GM12878 (cell line): ENCODE data around the gene LITAF. TPM values are rescaled to one million over a fixed set of nuclear protein-coding genes. Genes with fewer than 3 reads are reported as not detected.
A peak's percentile ranks its signal among the peaks of the same experiment; 100 is the strongest.

Experiments
- ATAC-seq: fragments of 200-7000 bp; cut with Tn5 transposase; 3 replicates; pipeline ENCODE4 v1.9.1; 2020; ENCODE audit warnings: mild to moderate bottlenecking, moderate library complexity
- BruUV-seq: library from RNA; stranded (reverse); fragments of 400-500 nt; replicated peaks from 2 replicates; lab custom pipeline; 2021; lab: Mats Ljungman, UMichigan
- CTCF ChIA-PET: fragments of 300-600 bp; sonication (Branson Sonifier 250); formaldehyde crosslinking; extraction: SDS; loops from one replicate; lab custom pipeline; 2021; ENCODE audit warnings: inconsistent platforms; lab: Yijun Ruan, JAX
- POLR2A ChIA-PET: fragments of 350-600 bp; formaldehyde crosslinking; extraction: SDS; loops from one replicate; lab custom pipeline; 2021; ENCODE audit warnings: inconsistent platforms; lab: Charles Lee
- RAD21 ChIA-PET: fragments of 300-600 bp; sonication (Branson Sonifier 250); formaldehyde crosslinking; loops from one replicate; lab custom pipeline; 2023; ENCODE audit warnings: antibody characterized with exemption; ENCODE audit not compliant: unreplicated experiment; lab: Charles Lee
- SMC1A ChIA-PET: fragments of 300-600 bp; sonication (Branson Sonifier 250); formaldehyde crosslinking; loops from one replicate; lab custom pipeline; 2023; ENCODE audit not compliant: unreplicated experiment, uncharacterized antibody; lab: Charles Lee
- DNase-seq: peaks from one replicate; pipeline ENCODE4 v3.0.0-alpha.2; 2011; ENCODE audit warnings: low read depth, low spot score
- FAIRE-seq: peaks from 3 replicates; lab custom pipeline; 2011; peaks lifted over from hg19 to GRCh38; lab: Jason Lieb, UNC
- H2AFZ ChIP-seq: 2 replicates; pipeline ENCODE4 v1.6.0; 2011; ENCODE audit warnings: low read depth, low read length, control low read depth; ENCODE audit not compliant: control insufficient read depth
- H3K27ac ChIP-seq: 2 replicates; pipeline ENCODE4 v1.5.1; 2011; ENCODE audit warnings: control low read depth; ENCODE audit not compliant: control insufficient read depth, insufficient read depth
- H3K27me3 ChIP-seq, 2 experiments: replicated peaks in 1 of 2; 2 replicates each; pipeline versions ENCODE4 v1.6.0 to v1.6.1; 2011; ENCODE audit warnings: low read length in 1 of 2; ENCODE audit not compliant: control insufficient read depth in 2 of 2, insufficient read depth in 2 of 2
- H3K36me3 ChIP-seq, 2 experiments: 2 replicates each; pipeline ENCODE4 v1.5.1; 2011; ENCODE audit warnings: low read length in 1 of 2; ENCODE audit not compliant: control insufficient read depth in 2 of 2, insufficient read depth in 2 of 2
- H3K4me1 ChIP-seq: 2 replicates; pipeline ENCODE4 v1.6.1; 2011; ENCODE audit warnings: mild to moderate bottlenecking, low read length, moderate library complexity, mixed read lengths; ENCODE audit not compliant: control insufficient read depth, insufficient read depth
- H3K4me2 ChIP-seq: 2 replicates; pipeline ENCODE4 v1.6.0; 2011; ENCODE audit warnings: control low read depth; ENCODE audit not compliant: control insufficient read depth, insufficient read depth
- H3K4me3 ChIP-seq: fragments of 200-600 bp; sonication (generic); 2 replicates; pipeline ENCODE4 v1.5.1; 2016
- H3K79me2 ChIP-seq: 2 replicates; pipeline ENCODE4 v1.6.0; 2011; ENCODE audit warnings: low read length; ENCODE audit not compliant: control insufficient read depth, insufficient read depth
- H3K9ac ChIP-seq: 2 replicates; pipeline ENCODE4 v1.8.0; 2011; ENCODE audit warnings: low read length, control low read depth, mixed read lengths; ENCODE audit not compliant: control insufficient read depth, insufficient read depth
- H3K9me3 ChIP-seq: replicated peaks from 3 replicates; pipeline ENCODE4 v1.5.1; 2011; ENCODE audit warnings: mild to moderate bottlenecking, low read length; ENCODE audit not compliant: control insufficient read depth, insufficient read depth
- H4K20me1 ChIP-seq: 2 replicates; pipeline ENCODE4 v1.6.0; 2011; ENCODE audit not compliant: control insufficient read depth, insufficient read depth
- BCLAF1 ChIP-seq: fragments of 450-650 bp; IDR thresholded peaks from 2 replicates; pipeline ENCODE4 v1.6.1; 2017; ENCODE audit warnings: antibody characterized with exemption, mild to moderate bottlenecking, moderate library complexity
- EED ChIP-seq: sonication (generic); IDR thresholded peaks from 2 replicates; pipeline ENCODE4 v1.6.1; 2016; ENCODE audit warnings: antibody characterized with exemption, low read depth
- ETV6 ChIP-seq, 2 experiments: fragments of 450-650 bp in 1 of 2; IDR thresholded peaks in 1 of 2; conservative IDR thresholded peaks in 1 of 2; 2 replicates each; pipeline ENCODE4 v1.6.1; 2014; ENCODE audit warnings: antibody characterized with exemption in 1 of 2, borderline replicate concordance in 1 of 2, low read depth in 1 of 2, mild to moderate bottlenecking in 1 of 2, moderate library complexity in 1 of 2
- FOS ChIP-seq: IDR thresholded peaks from 3 replicates; pipeline ENCODE4 v1.6.1; 2011; ENCODE audit warnings: borderline replicate concordance; ENCODE audit not compliant: insufficient read length; ENCODE audit errors: extremely low read depth
- HDAC2 ChIP-seq: fragments of 200-600 bp; sonication (generic); IDR thresholded peaks from 2 replicates; pipeline ENCODE4 v1.6.1; 2017
- IRF3 ChIP-seq: fragments of 450-650 bp; IDR thresholded peaks from 2 replicates; pipeline ENCODE4 v1.6.1; 2014; ENCODE audit warnings: mild to moderate bottlenecking
- NFXL1 ChIP-seq: fragments of 450-650 bp; IDR thresholded peaks from 2 replicates; pipeline ENCODE4 v1.6.1; 2017; ENCODE audit warnings: antibody characterized with exemption, mild to moderate bottlenecking, borderline replicate concordance
- POU2F2 ChIP-seq: IDR thresholded peaks from 3 replicates; pipeline ENCODE4 v1.6.1; 2011; ENCODE audit warnings: low read depth, mild to moderate bottlenecking, low read length, borderline replicate concordance
- RB1 ChIP-seq: fragments of 450-650 bp; formaldehyde crosslinking; IDR thresholded peaks from 2 replicates; pipeline ENCODE4 v1.6.1; 2017; ENCODE audit warnings: mild to moderate bottlenecking, borderline replicate concordance
- SREBF2 ChIP-seq: IDR thresholded peaks from 2 replicates; pipeline ENCODE4 v1.6.1; 2012; ENCODE audit warnings: mild to moderate bottlenecking, low read length
- TCF7 ChIP-seq: IDR thresholded peaks from 2 replicates; pipeline ENCODE4 v1.6.1; 2014; ENCODE audit warnings: antibody characterized with exemption, borderline replicate concordance
- WGBS: methylation state at CpG from one replicate; pipeline ENCODE4 v1.1.6; 2016; ENCODE audit warnings: low lambda C conversion rate; ENCODE audit not compliant: insufficient replicate concordance, insufficient coverage; ENCODE audit errors: missing lambda C conversion rate; 5-methylcytosine and 5-hydroxymethylcytosine counted together
- in situ Hi-C: fragments of 300-500 bp; cut with MboI; formaldehyde crosslinking; loops from 9 replicates; pipeline ENCODE4 v1.14.3; 2018; ENCODE audit warnings: mixed read lengths
- intact Hi-C: fragments of 100-400 bp; cut with micrococcal nuclease; formaldehyde crosslinking; loops from one replicate; pipeline ENCODE4 v1.14.2; 2022; ENCODE audit not compliant: unreplicated experiment
- polyA plus RNA-seq, 11 experiments: library from polyadenylated mRNA; depleted of rRNA in 4 of 11; unstranded in 6 of 11; stranded (reverse) in 5 of 11; fragments of >200 nt; fragmentation: Nextera tagmentation in 4 of 11; fragmentation: Illumina TruSeq in 1 of 11; extraction: Ambion mirVana in 4 of 11; extraction: Trizol in 1 of 11; gene quantifications; 1 replicate in 1 of 11; 2 replicates in 10 of 11; pipeline versions ENCODE4 v1.2.1 to v1.2.3, GENCODE V29; 2011 to 2016; ENCODE audit warnings: inconsistent platforms in 2 of 11, missing spikeins in 2 of 11, low read depth in 1 of 11
- total RNA-seq, 4 experiments: library from RNA; depleted of rRNA in 3 of 4; stranded (reverse); fragments of >200 nt in 3 of 4; fragmentation: Illumina TruSeq in 1 of 4; extraction: Trizol in 1 of 4; gene quantifications; 2 replicates each; pipeline versions ENCODE4 v1.2.1 to v1.2.3, GENCODE V29; 2013 to 2021

Gene LITAF
- total and polyA plus RNA-seq, 10 of the 15 experiments (the other 5 are each of a cell fraction or from before 2014, with no cell fraction given), result 99.2 to 211 (median 147) TPM

GRCh38 chr16:11621539-11621919, 34.8 kb upstream of the LITAF start:
- SMC1A ChIA-PET, result interaction anchor here (0.7 to 1.5 kb wide), 5 partner anchors 9 to 90 kb away, joined by 3 to 5 read pairs (median 4); no protein-coding TSS in a partner anchor
- Histone ChIP-seq H3K27ac (no peak overlapping the region), H3K9me3 (no peaks in the 10 kb centered on the region), H4K20me1 (no peaks in the 10 kb centered on the region), H3K9ac (no peak overlapping the region; the same call in 1 of the 2 replicates), H3K4me3 (peak overlapping the region; percentile 55; the same call in 1 of the 2 replicates), H3K79me2 (no peaks in the 10 kb centered on the region), H3K4me1 (peaks cover 9% of the 10 kb centered on the region), H3K36me3 (no peaks in the 10 kb centered on the region), H2AFZ (peak overlapping the region; percentile 84), H3K27me3 (no peaks in the 10 kb centered on the region), H3K4me2 (peak overlapping the region; percentile 53)
- intact Hi-C loops, result no loop called here
- BruUV-seq, result no TSS peak
- POLR2A ChIA-PET, result interaction anchor here (0.5 to 1.8 kb wide), 3 partner anchors 37 to 276 kb away, joined by 3 to 5 read pairs (median 4); no protein-coding TSS in a partner anchor
- WGBS, result 22% methylated on average over 6 of the region's 6 CpGs
- TF ChIP-seq EED (0 out of 2 replicates have a peak, but pooled peaks have one; percentile 15), SREBF2 (no peak)
- RAD21 ChIA-PET, result interaction anchor here (1.1 kb wide), 1 partner anchor 90 kb away, joined by 3 read pairs; no protein-coding TSS in a partner anchor
- in situ Hi-C loops, result no loop called here
- DNase-seq (no peak), FAIRE-seq (no peak), ATAC-seq (no peak)
- CTCF ChIA-PET, result interaction anchor here (0.9 to 1.2 kb wide), 6 partner anchors 10 to 235 kb away, joined by 3 to 5 read pairs (median 3); no protein-coding TSS in a partner anchor

GRCh38 chr16:11620243-11621003, 33.7 kb upstream of the LITAF start:
- Histone ChIP-seq H3K4me2 (no peak overlapping the region), H3K79me2 (no peaks in the 10 kb centered on the region), H3K4me3 (no peak overlapping the region), H3K27ac (no peak overlapping the region), H3K9me3 (no peaks in the 10 kb centered on the region), H3K4me1 (peaks cover 9% of the 10 kb centered on the region), H3K9ac (no peak overlapping the region), H3K36me3 (no peaks in the 10 kb centered on the region), H2AFZ (no peak overlapping the region), H4K20me1 (no peaks in the 10 kb centered on the region), H3K27me3 (no peaks in the 10 kb centered on the region)
- ChIA-PET SMC1A (interaction anchor here (0.8 to 1.1 kb wide), 2 partner anchors 18 to 89 kb away, joined by 3 to 4 read pairs; no protein-coding TSS in a partner anchor), CTCF (interaction anchor here (1.1 kb wide), 1 partner anchor 20 kb away, joined by 3 read pairs; no protein-coding TSS in a partner anchor), RAD21 (no interaction called here), POLR2A (no interaction called here)
- intact Hi-C loops, result no loop called here
- ATAC-seq (no peak), FAIRE-seq (no peak), DNase-seq (no peak)
- in situ Hi-C loops, result no loop called here
- no TSS peak for BruUV-seq
- WGBS, result 82% methylated on average over 8 of the region's 8 CpGs
- no peak for TF ChIP-seq SREBF2
- no peak for TF ChIP-seq ETV6 (conservative IDR thresholded peaks at IDR 0.05 in 1 of 2, IDR thresholded peaks at IDR 0.05 in 1 of 2; ENCODE audit: borderline replicate concordance in 1 of 2, low read depth in 1 of 2)
- TF ChIP-seq IRF3, result no peak
- TF ChIP-seq BCLAF1, result no peak
- TF ChIP-seq POU2F2, result no peak
- no peak for TF ChIP-seq RB1
- no peak for TF ChIP-seq TCF7
- TF ChIP-seq FOS, result no peak
- TF ChIP-seq NFXL1, result no peak
- TF ChIP-seq HDAC2, result no peak
